Natural killer cell (primary cell): ENCODE data around the gene NHERF1. TPM values are rescaled to one million over a fixed set of nuclear protein-coding genes. Genes with fewer than 3 reads are reported as not detected.

Source experiments
- ATAC-seq, 3 donors: fragments of 150-1000 bp in 2 of 3; fragments of 200-7000 bp in 1 of 3; cut with Tn5 transposase; 1 replicate in 1 of 3; 2 replicates in 2 of 3; pipeline ENCODE4 v1.10.0; 2021; ENCODE audit warnings: mild to moderate bottlenecking in 2 of 3, moderate library complexity in 2 of 3
- DNase-seq, 2 donors: peaks; one replicate each; pipeline versions ENCODE4 v3.0.0 to v3.0.0-alpha.2; 2013 to 2021; ENCODE audit warnings: mixed read lengths in 1 of 2
- H3K27ac ChIP-seq: one replicate; pipeline ENCODE4 v1.5.1; 2013; ENCODE audit warnings: mild to moderate bottlenecking, low read length
- H3K27me3 ChIP-seq: one replicate; pipeline ENCODE4 v1.6.1; 2013; ENCODE audit warnings: low read length; ENCODE audit not compliant: control insufficient read depth, insufficient read depth
- H3K36me3 ChIP-seq: one replicate; pipeline ENCODE4 v1.6.1; 2013; ENCODE audit warnings: low read length; ENCODE audit not compliant: control insufficient read depth, insufficient read depth
- H3K4me1 ChIP-seq: one replicate; pipeline ENCODE4 v1.6.1; 2013; ENCODE audit warnings: low read length; ENCODE audit not compliant: control insufficient read depth, insufficient read depth
- H3K4me3 ChIP-seq: one replicate; pipeline ENCODE4 v1.5.1; 2013; ENCODE audit warnings: low read length
- H3K9me3 ChIP-seq: one replicate; pipeline ENCODE4 v1.6.1; 2013; ENCODE audit warnings: low read length; ENCODE audit not compliant: control insufficient read depth, insufficient read depth
- H3K27ac Mint-ChIP-seq, 2 donors: one replicate each; pipeline ENCODE4 v1.8.0; 2022; ENCODE audit warnings: mild to moderate bottlenecking in 2 of 2, mixed read lengths in 2 of 2, moderate library complexity in 1 of 2
- H3K27me3 Mint-ChIP-seq, 2 donors: one replicate each; pipeline ENCODE4 v1.8.0; 2022; ENCODE audit warnings: low read depth in 2 of 2, mixed read lengths in 2 of 2
- H3K36me3 Mint-ChIP-seq: one replicate; pipeline ENCODE4 v1.8.0; 2022; ENCODE audit warnings: mixed read lengths
- H3K4me1 Mint-ChIP-seq, 2 donors: one replicate each; pipeline ENCODE4 v1.8.0; 2022; ENCODE audit warnings: mixed read lengths in 2 of 2
- H3K4me3 Mint-ChIP-seq: one replicate; pipeline ENCODE4 v1.8.0; 2022; ENCODE audit warnings: mild to moderate bottlenecking, moderate library complexity, mixed read lengths
- H3K9me3 Mint-ChIP-seq, 2 donors: one replicate each; pipeline ENCODE4 v1.8.0; 2022; ENCODE audit warnings: mixed read lengths in 2 of 2
- WGBS: methylation state at CpG from one replicate; pipeline ENCODE4 v1.1.7; 2013; ENCODE audit warnings: missing lambda C conversion rate; ENCODE audit not compliant: insufficient coverage; 5-methylcytosine and 5-hydroxymethylcytosine counted together
- intact Hi-C: fragments of 100-400 bp; cut with micrococcal nuclease; formaldehyde crosslinking; loops from one replicate; pipeline ENCODE4 v1.14.2; 2022
- total RNA-seq, 4 donors: library from RNA; stranded (reverse); fragments of 120-200 nt in 1 of 4; gene quantifications; one replicate each; pipeline versions ENCODE4 v1.2.3 to v1.2.4, GENCODE V29; 2013 to 2022
- TF ChIP-seq, protein P1 (sequence below): fragments of 200-600 bp; IDR thresholded peaks from one replicate; pipeline ENCODE4 v1.8.0; 2022; ENCODE audit warnings: antibody characterized with exemption

The NHERF1 gene
- total RNA-seq, 3 donors from 2014 or later (not counting 1 experiment from before 2014, with no cell fraction given) = 323 to 372 (median 362) TPM

GRCh38 chr17:74740173-74740572 is 8.3 kb upstream of the NHERF1 start:
- TF ChIP-seq, protein P1, sequence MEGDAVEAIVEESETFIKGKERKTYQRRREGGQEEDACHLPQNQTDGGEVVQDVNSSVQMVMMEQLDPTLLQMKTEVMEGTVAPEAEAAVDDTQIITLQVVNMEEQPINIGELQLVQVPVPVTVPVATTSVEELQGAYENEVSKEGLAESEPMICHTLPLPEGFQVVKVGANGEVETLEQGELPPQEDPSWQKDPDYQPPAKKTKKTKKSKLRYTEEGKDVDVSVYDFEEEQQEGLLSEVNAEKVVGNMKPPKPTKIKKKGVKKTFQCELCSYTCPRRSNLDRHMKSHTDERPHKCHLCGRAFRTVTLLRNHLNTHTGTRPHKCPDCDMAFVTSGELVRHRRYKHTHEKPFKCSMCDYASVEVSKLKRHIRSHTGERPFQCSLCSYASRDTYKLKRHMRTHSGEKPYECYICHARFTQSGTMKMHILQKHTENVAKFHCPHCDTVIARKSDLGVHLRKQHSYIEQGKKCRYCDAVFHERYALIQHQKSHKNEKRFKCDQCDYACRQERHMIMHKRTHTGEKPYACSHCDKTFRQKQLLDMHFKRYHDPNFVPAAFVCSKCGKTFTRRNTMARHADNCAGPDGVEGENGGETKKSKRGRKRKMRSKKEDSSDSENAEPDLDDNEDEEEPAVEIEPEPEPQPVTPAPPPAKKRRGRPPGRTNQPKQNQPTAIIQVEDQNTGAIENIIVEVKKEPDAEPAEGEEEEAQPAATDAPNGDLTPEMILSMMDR = no peak
- H3K27me3 Mint-ChIP-seq = no peaks in the 10 kb centered on the region
- Histone ChIP-seq H3K27me3 (no peaks in the 10 kb centered on the region), H3K4me3 (no peak overlapping the region), H3K36me3 (peaks cover 16% of the 10 kb centered on the region), H3K27ac (no peak overlapping the region), H3K4me1 (peaks cover 98% of the 10 kb centered on the region), H3K9me3 (no peaks in the 10 kb centered on the region)
- ATAC-seq = no peak
- H3K27ac Mint-ChIP-seq = peak overlapping the region; percentile 90 to 93
- no peaks in the 10 kb centered on the region for H3K9me3 Mint-ChIP-seq
- no peak for DNase-seq
- H3K36me3 Mint-ChIP-seq = no peaks in the 10 kb centered on the region
- H3K4me3 Mint-ChIP-seq = peak overlapping the region; percentile 92
- 63% methylated on average over 6 of the region's 6 CpGs for WGBS
- intact Hi-C loops = no loop called here
- H3K4me1 Mint-ChIP-seq = peaks cover 65 to 76% of the 10 kb centered on the region in 2 donors

GRCh38 chr17:74740641-74741387 is 7.6 kb upstream of the NHERF1 start:
- H3K36me3 Mint-ChIP-seq = no peaks in the 10 kb centered on the region
- peak overlapping the region; percentile 90 to 93 for H3K27ac Mint-ChIP-seq
- H3K9me3 Mint-ChIP-seq = no peaks in the 10 kb centered on the region
- H3K4me1 Mint-ChIP-seq = peaks cover 65 to 76% of the 10 kb centered on the region in 2 donors
- H3K4me3 Mint-ChIP-seq = peak overlapping the region; percentile 92
- H3K4me1 ChIP-seq = peaks cover 98% of the 10 kb centered on the region
- DNase-seq (no peak), ATAC-seq (no peak)
- TF ChIP-seq, protein P1 = no peak
- WGBS = 86% methylated on average over 17 of the region's 17 CpGs
- H3K4me3 ChIP-seq = no peak overlapping the region
- no peaks in the 10 kb centered on the region for H3K27me3 Mint-ChIP-seq
- no peaks in the 10 kb centered on the region for H3K27me3 ChIP-seq
- intact Hi-C loops = no loop called here
- H3K36me3 ChIP-seq = peaks cover 16% of the 10 kb centered on the region
- no peaks in the 10 kb centered on the region for H3K9me3 ChIP-seq
- peak overlapping the region; percentile 21 for H3K27ac ChIP-seq

- Histone ChIP-seq H3K4me1 (peaks cover 97% of the 10 kb centered on the region), H3K27ac (peak overlapping the region; percentile 10), H3K4me3 (no peak overlapping the region), H3K36me3 (peaks cover 16% of the 10 kb centered on the region), H3K27me3 (no peaks in the 10 kb centered on the region), H3K9me3 (no peaks in the 10 kb centered on the region)
- peak overlapping the region; percentile 90 to 93 for H3K27ac Mint-ChIP-seq
- TF ChIP-seq, protein P1 = no peak
- 0% methylated on average over 3 of the region's 4 CpGs for WGBS
- peak in 1 of 2 donors; percentile 78 for DNase-seq
- intact Hi-C loops = no loop called here
- peak overlapping the region; percentile 80 for H3K4me3 Mint-ChIP-seq
- H3K4me1 Mint-ChIP-seq = peaks cover 60 to 78% of the 10 kb centered on the region in 2 donors
- no peaks in the 10 kb centered on the region for H3K36me3 Mint-ChIP-seq
- no peaks in the 10 kb centered on the region for H3K9me3 Mint-ChIP-seq
- ATAC-seq = peak; percentile 5 to 45 (median 24)
- H3K27me3 Mint-ChIP-seq = no peaks in the 10 kb centered on the region
These were observed 6.3 kb upstream of the NHERF1 start for GRCh38 chr17:74742153-74742515.
